Measurements from ENCODE around the gene WDFY4. TPM values are rescaled to one million over a fixed set of nuclear protein-coding genes. Genes with fewer than 3 reads are reported as not detected.
A peak's percentile ranks its signal among the peaks of the same experiment; 100 is the strongest.

The WDFY4 gene
- polyA plus RNA-seq, 1 donor (not counting 4 experiments of a cell fraction or from before 2014, with no cell fraction given): 0.04 TPM

- TF ChIP-seq CTCF (optimal IDR thresholded peaks at IDR 0.05 in 1 of 3, IDR thresholded peaks at IDR 0.05 in 1 of 3, conservative IDR thresholded peaks at IDR 0.05 in 1 of 3; ENCODE audit: extremely low read depth in 1 of 3, insufficient read depth in 2 of 3, low read length in 3 of 3) (no peak), EZH2 (IDR thresholded peaks at IDR 0.05; ENCODE audit: low read length) (no peak)
- H3K27me3 ChIP-seq (ENCODE audit: control insufficient read depth, extremely low read depth, insufficient read depth, low read length): no peaks in the 10 kb centered on the region
- dilution Hi-C loops (cut with MboI; ENCODE audit: extremely low pct_ligation_motif_present, low sequenced_read_pairs): no loop called here
- H2AFZ ChIP-seq (ENCODE audit: control insufficient read depth, low read length): no peak overlapping the region
- no peaks in the 10 kb centered on the region for H3K79me2 ChIP-seq (ENCODE audit: control insufficient read depth, insufficient read depth, low read length)
- DNase-seq (ENCODE audit: low read depth, low spot score) (no peak), FAIRE-seq (peak; percentile 69)
- no peak overlapping the region for H3K27ac ChIP-seq (ENCODE audit: control insufficient read depth, insufficient read depth, low read length)
- no peak overlapping the region for H3K9ac ChIP-seq (ENCODE audit: control insufficient read depth, extremely low read depth, insufficient read depth, low read length)
- H3K4me3 ChIP-seq (ENCODE audit: control insufficient read depth in 2 of 3, extremely low read depth in 1 of 3, insufficient read depth in 2 of 3, low read depth in 1 of 3, low read length in 3 of 3): no peak overlapping the region
- peak overlapping the region; percentile 25 for H3K4me2 ChIP-seq (ENCODE audit: control insufficient read depth, extremely low read depth, insufficient read depth, low read depth, low read length)
- no peaks in the 10 kb centered on the region for H3K9me3 ChIP-seq (ENCODE audit: control insufficient read depth, low read depth, low read length)
- no peaks in the 10 kb centered on the region for H4K20me1 ChIP-seq (ENCODE audit: control insufficient read depth, extremely low read depth, insufficient read depth, low read length)
- no peaks in the 10 kb centered on the region for H3K36me3 ChIP-seq (ENCODE audit: control insufficient read depth in 2 of 2, extremely low read depth in 1 of 2, insufficient read depth in 2 of 2, low read length in 2 of 2)
- peaks cover 29% of the 10 kb centered on the region for H3K4me1 ChIP-seq (ENCODE audit: control insufficient read depth, extremely low read depth, insufficient read depth, low read length)
- H3K9me1 ChIP-seq (ENCODE audit: control insufficient read depth, extremely low read depth, insufficient read depth, low read length): no peaks in the 10 kb centered on the region
These were observed 108.0 kb downstream of the WDFY4 start for GRCh38 chr10:48792687-48793096.

GRCh38 chr10:48794074-48794473, 109.4 kb downstream of the WDFY4 start:
- dilution Hi-C loops (cut with MboI; ENCODE audit: extremely low pct_ligation_motif_present, low sequenced_read_pairs): no loop called here
- no peaks in the 10 kb centered on the region for H3K79me2 ChIP-seq (ENCODE audit: control insufficient read depth, insufficient read depth, low read length)
- peak overlapping the region; percentile 18 for H3K4me2 ChIP-seq (ENCODE audit: control insufficient read depth, extremely low read depth, insufficient read depth, low read depth, low read length)
- no peaks in the 10 kb centered on the region for H4K20me1 ChIP-seq (ENCODE audit: control insufficient read depth, extremely low read depth, insufficient read depth, low read length)
- H3K9me1 ChIP-seq (ENCODE audit: control insufficient read depth, extremely low read depth, insufficient read depth, low read length): no peaks in the 10 kb centered on the region
- H3K9ac ChIP-seq (ENCODE audit: control insufficient read depth, extremely low read depth, insufficient read depth, low read length): no peak overlapping the region
- H3K4me3 ChIP-seq (ENCODE audit: control insufficient read depth in 2 of 3, extremely low read depth in 1 of 3, insufficient read depth in 2 of 3, low read depth in 1 of 3, low read length in 3 of 3): no peak overlapping the region
- no peaks in the 10 kb centered on the region for H3K36me3 ChIP-seq (ENCODE audit: control insufficient read depth in 2 of 2, extremely low read depth in 1 of 2, insufficient read depth in 2 of 2, low read length in 2 of 2)
- H3K4me1 ChIP-seq (ENCODE audit: control insufficient read depth, extremely low read depth, insufficient read depth, low read length): peaks cover 34% of the 10 kb centered on the region
- FAIRE-seq (peak; percentile 83), DNase-seq (ENCODE audit: low read depth, low spot score) (peak; percentile 48)
- no peaks in the 10 kb centered on the region for H3K27me3 ChIP-seq (ENCODE audit: control insufficient read depth, extremely low read depth, insufficient read depth, low read length)
- no peak overlapping the region for H3K27ac ChIP-seq (ENCODE audit: control insufficient read depth, insufficient read depth, low read length)
- TF ChIP-seq EZH2 (IDR thresholded peaks at IDR 0.05; ENCODE audit: low read length) (no peak), CTCF (optimal IDR thresholded peaks at IDR 0.05 in 1 of 3, IDR thresholded peaks at IDR 0.05 in 1 of 3, conservative IDR thresholded peaks at IDR 0.05 in 1 of 3; ENCODE audit: extremely low read depth in 1 of 3, insufficient read depth in 2 of 3, low read length in 3 of 3) (no peak)
- H2AFZ ChIP-seq (ENCODE audit: control insufficient read depth, low read length): no peak overlapping the region
- no peaks in the 10 kb centered on the region for H3K9me3 ChIP-seq (ENCODE audit: control insufficient read depth, low read depth, low read length)

All from keratinocyte (primary cell).